Measurements from ENCODE around the gene TBC1D9.

GRCh38 chr4:140774956-140775355, 18.8 kb upstream of the TBC1D9 start:
- TF ChIP-seq EZH2 (IDR thresholded peaks at IDR 0.05; ENCODE audit: low read depth) (no peak), CTCF (conservative IDR thresholded peaks at IDR 0.05) (no peak)

All from PC-9 (cell line).